HepG2 (cell line): Measurements from ENCODE around the gene GRP. TPM values are rescaled to one million over a fixed set of nuclear protein-coding genes. Genes with fewer than 3 reads are reported as not detected.

Source experiments
- ATAC-seq: fragments of 200-7000 bp; cut with Tn5 transposase; 3 replicates; pipeline ENCODE4 v1.9.1; 2020; ENCODE audit warnings: mild to moderate bottlenecking, moderate library complexity
- BruUV-seq: library from RNA; stranded (reverse); fragments of 400-500 nt; replicated peaks from 2 replicates; lab custom pipeline; 2021; lab: Mats Ljungman, UMichigan
- CTCF ChIA-PET: fragments of 300-600 bp; formaldehyde crosslinking; extraction: SDS; loops from one replicate; lab custom pipeline; 2021; ENCODE audit warnings: low total read pairs, inconsistent platforms, low intra/inter-chr PET ratio; lab: Yijun Ruan, JAX
- POLR2A ChIA-PET: fragments of 350-600 bp; sonication (Branson Sonifier 250); formaldehyde crosslinking; loops from one replicate; lab custom pipeline; 2020; ENCODE audit warnings: antibody characterized with exemption, inconsistent platforms; lab: Yijun Ruan, JAX
- DNase-seq: peaks from one replicate; pipeline ENCODE4 v3.0.0-alpha.2; 2015; ENCODE audit warnings: low spot score
- FAIRE-seq: peaks from 3 replicates; lab custom pipeline; 2011; peaks lifted over from hg19 to GRCh38; lab: Jason Lieb, UNC
- H2AFZ ChIP-seq: one replicate; pipeline ENCODE4 v1.6.1; 2011; ENCODE audit warnings: low read length, inconsistent platforms
- H3K27ac ChIP-seq: fragments of 300-600 bp; 3 replicates; pipeline ENCODE4 v1.8.0; 2011; ENCODE audit warnings: mixed run types, mild to moderate bottlenecking, mixed read lengths, low read length, inconsistent platforms; ENCODE audit not compliant: insufficient read depth; ENCODE audit errors: extremely low read length
- H3K27me3 ChIP-seq, 2 experiments: fragments of 200-600 bp in 1 of 2; 2 replicates in 1 of 2; 3 replicates in 1 of 2; pipeline versions ENCODE4 v1.6.0 to v1.8.0; 2011; ENCODE audit warnings: low read length in 2 of 2, mild to moderate bottlenecking in 2 of 2, moderate library complexity in 2 of 2, inconsistent platforms in 1 of 2; ENCODE audit not compliant: insufficient read depth in 2 of 2, control insufficient read depth in 1 of 2
- H3K36me3 ChIP-seq, 2 experiments: fragments of 200-600 bp in 1 of 2; replicated peaks in 1 of 2; 2 replicates in 1 of 2; 3 replicates in 1 of 2; pipeline versions ENCODE4 v1.5.1 to v1.8.0; 2011; ENCODE audit warnings: low read length in 2 of 2, inconsistent platforms in 1 of 2; ENCODE audit not compliant: insufficient read depth in 2 of 2, control insufficient read depth in 1 of 2
- H3K4me1 ChIP-seq: 2 replicates; pipeline ENCODE4 v1.5.1; 2012; ENCODE audit warnings: low read length, inconsistent platforms; ENCODE audit not compliant: insufficient read depth
- H3K4me2 ChIP-seq: 2 replicates; pipeline ENCODE4 v1.6.0; 2011; ENCODE audit warnings: low read depth, low read length, inconsistent platforms
- H3K4me3 ChIP-seq, 3 experiments: fragments of 200-600 bp in 1 of 3; sonication (generic), shearing (Covaris generic) in 1 of 3; replicated peaks in 1 of 3; 2 replicates each; pipeline ENCODE4 v1.5.1; 2011 to 2016; ENCODE audit warnings: low read length in 3 of 3, inconsistent platforms in 2 of 3, low read depth in 2 of 3, mild to moderate bottlenecking in 2 of 3, control low read depth in 1 of 3, mixed read lengths in 1 of 3; ENCODE audit not compliant: insufficient read depth in 1 of 3
- H3K79me2 ChIP-seq: one replicate; pipeline ENCODE4 v1.6.1; 2011; ENCODE audit warnings: low read length, inconsistent platforms; ENCODE audit not compliant: insufficient read depth
- H3K9ac ChIP-seq: 2 replicates; pipeline ENCODE4 v1.6.0; 2011; ENCODE audit warnings: mild to moderate bottlenecking, low read depth, low read length, inconsistent platforms; ENCODE audit not compliant: insufficient read depth
- H3K9me3 ChIP-seq: 2 replicates; pipeline ENCODE4 v1.5.1; 2012; ENCODE audit warnings: mild to moderate bottlenecking, low read length
- H4K20me1 ChIP-seq: 2 replicates; pipeline ENCODE4 v1.6.0; 2011; ENCODE audit warnings: inconsistent platforms, mild to moderate bottlenecking, low read length, moderate library complexity; ENCODE audit not compliant: insufficient read depth
- ELF4 ChIP-seq: sonication (generic); formaldehyde crosslinking; IDR thresholded peaks from 2 replicates; pipeline ENCODE4 v1.5.0; 2020; ENCODE audit warnings: missing genetic modification reagents, mild to moderate bottlenecking, moderate library complexity, borderline replicate concordance
- ETS1 ChIP-seq: sonication (generic); formaldehyde crosslinking; IDR thresholded peaks from 2 replicates; pipeline ENCODE4 v1.4.0; 2020; ENCODE audit warnings: missing genetic modification reagents
- HMG20B ChIP-seq: conservative IDR thresholded peaks from 2 replicates; pipeline ENCODE4 v1.6.1; 2016; ENCODE audit warnings: missing genetic modification reagents, missing compliant biosample characterization
- HNF1A ChIP-seq, 2 experiments: sonication (generic) in 1 of 2; formaldehyde crosslinking in 1 of 2; IDR thresholded peaks; 2 replicates each; pipeline versions ENCODE4 v1.4.0 to v1.6.1; 2016 to 2020; ENCODE audit warnings: borderline replicate concordance in 1 of 2, low read depth in 1 of 2, mild to moderate bottlenecking in 1 of 2, missing genetic modification reagents in 1 of 2
- JUN ChIP-seq: sonication (generic); formaldehyde crosslinking; IDR thresholded peaks from 2 replicates; pipeline ENCODE4 v1.4.0; 2020; ENCODE audit warnings: mild to moderate bottlenecking, missing genetic modification reagents
- JUND ChIP-seq: sonication (generic); formaldehyde crosslinking; IDR thresholded peaks from 2 replicates; pipeline ENCODE4 v1.8.0; 2022; ENCODE audit warnings: mild to moderate bottlenecking, missing genetic modification reagents
- NR3C1 ChIP-seq: sonication (generic); formaldehyde crosslinking; IDR thresholded peaks from 2 replicates; pipeline ENCODE4 v1.4.0; 2020; ENCODE audit warnings: missing genetic modification reagents
- TCF7 ChIP-seq: sonication (generic); IDR thresholded peaks from 2 replicates; pipeline ENCODE4 v1.6.1; 2016; ENCODE audit warnings: antibody characterized with exemption, low read depth
- ZKSCAN8 ChIP-seq: IDR thresholded peaks from 2 replicates; pipeline ENCODE4 v1.6.1; 2016; ENCODE audit warnings: borderline replicate concordance, missing genetic modification reagents, missing compliant biosample characterization
- ZNF407 ChIP-seq: sonication (generic); formaldehyde crosslinking; IDR thresholded peaks from one replicate; pipeline ENCODE4 v1.5.1; 2020; ENCODE audit warnings: mild to moderate bottlenecking, missing genetic modification reagents; ENCODE audit errors: not compliant biosample characterization
- ZNF607 ChIP-seq: sonication (generic); formaldehyde crosslinking; IDR thresholded peaks from 2 replicates; pipeline ENCODE4 v1.5.1; 2020; ENCODE audit warnings: missing genetic modification reagents, mild to moderate bottlenecking, borderline replicate concordance
- WGBS: methylation state at CpG from one replicate; pipeline ENCODE4 v1.1.6; 2017; ENCODE audit warnings: low lambda C conversion rate; 5-methylcytosine and 5-hydroxymethylcytosine counted together
- in situ Hi-C: cut with HindIII; loops from 2 replicates; pipeline ENCODE4 v1.10.0; 2017; ENCODE audit warnings: low pct_unique_long_range_greater_than_20kb; ENCODE audit not compliant: extremely low pct_ligation_motif_present
- intact Hi-C: fragments of 100-400 bp; cut with micrococcal nuclease; formaldehyde crosslinking; loops from one replicate; pipeline ENCODE4 v1.10.0; 2022; ENCODE audit not compliant: unreplicated experiment
- polyA plus RNA-seq, 8 experiments: library from polyadenylated mRNA; depleted of rRNA in 3 of 8; stranded (reverse) in 7 of 8; unstranded in 1 of 8; fragments of >200 nt; fragmentation: Illumina TruSeq in 4 of 8; extraction: Trizol in 4 of 8; gene quantifications; 2 replicates each; pipeline versions ENCODE4 v1.2.1 to v1.2.3, GENCODE V29; 2011 to 2016; ENCODE audit warnings: low read depth in 4 of 8, missing spikeins in 1 of 8, mixed read lengths in 1 of 8; ENCODE audit not compliant: insufficient read depth in 1 of 8
- total RNA-seq, 5 experiments: library from RNA; depleted of rRNA; stranded (reverse); fragments of >200 nt; fragmentation: Illumina TruSeq; extraction: Trizol; gene quantifications; 2 replicates each; pipeline ENCODE4 v1.2.3, GENCODE V29; 2016; ENCODE audit warnings: low read depth in 1 of 5

The GRP gene
- total and polyA plus RNA-seq, 2 of the 13 experiments (the other 11 are each of a cell fraction or from before 2014, with no cell fraction given) = not detected

GRCh38 chr18:59274533-59274928, 54.6 kb downstream of the GRP start:
- BruUV-seq = no TSS peak
- H3K4me3 ChIP-seq = no peak overlapping the region
- H3K36me3 ChIP-seq = no peaks in the 10 kb centered on the region
- no peaks in the 10 kb centered on the region for H4K20me1 ChIP-seq
- ATAC-seq (no peak), FAIRE-seq (no peak), DNase-seq (no peak)
- ChIA-PET CTCF (no interaction called here), POLR2A (no interaction called here)
- no peak overlapping the region for H2AFZ ChIP-seq
- in situ Hi-C loops (no loop called here), intact Hi-C loops (no loop called here)
- H3K4me1 ChIP-seq = no peaks in the 10 kb centered on the region
- no peak overlapping the region for H3K9ac ChIP-seq
- peaks cover 6 to 67% of the 10 kb centered on the region in 2 experiments for H3K27me3 ChIP-seq
- H3K9me3 ChIP-seq = no peaks in the 10 kb centered on the region
- H3K27ac ChIP-seq = no peak overlapping the region
- no peak overlapping the region for H3K4me2 ChIP-seq
- 46% methylated on average over 17 of the region's 18 CpGs for WGBS
- no peaks in the 10 kb centered on the region for H3K79me2 ChIP-seq
- TF ChIP-seq JUND (CRISPR knock-in tag) (no peak), ZNF407 (CRISPR knock-in tag) (no peak), ETS1 (no peak), ZKSCAN8 (no peak), NR3C1 (CRISPR knock-in tag) (no peak), HMG20B (CRISPR knock-in tag) (no peak), JUN (CRISPR knock-in tag) (no peak), HNF1A (IDR thresholded peaks at IDR 0.05; ENCODE audit: low read depth) (no peak), HNF1A (CRISPR knock-in tag; IDR thresholded peaks at IDR 0.05; ENCODE audit: borderline replicate concordance) (no peak), ELF4 (no peak), ZNF607 (CRISPR knock-in tag) (no peak), TCF7 (no peak)
